SW480 (cell line): ENCODE data around the gene KMT2B.

ENCODE experiments used
- DNase-seq: peaks from one replicate; pipeline ENCODE4 v3.0.0-alpha.2; 2016; ENCODE audit warnings: low spot score

Gene KMT2B

DNA sequence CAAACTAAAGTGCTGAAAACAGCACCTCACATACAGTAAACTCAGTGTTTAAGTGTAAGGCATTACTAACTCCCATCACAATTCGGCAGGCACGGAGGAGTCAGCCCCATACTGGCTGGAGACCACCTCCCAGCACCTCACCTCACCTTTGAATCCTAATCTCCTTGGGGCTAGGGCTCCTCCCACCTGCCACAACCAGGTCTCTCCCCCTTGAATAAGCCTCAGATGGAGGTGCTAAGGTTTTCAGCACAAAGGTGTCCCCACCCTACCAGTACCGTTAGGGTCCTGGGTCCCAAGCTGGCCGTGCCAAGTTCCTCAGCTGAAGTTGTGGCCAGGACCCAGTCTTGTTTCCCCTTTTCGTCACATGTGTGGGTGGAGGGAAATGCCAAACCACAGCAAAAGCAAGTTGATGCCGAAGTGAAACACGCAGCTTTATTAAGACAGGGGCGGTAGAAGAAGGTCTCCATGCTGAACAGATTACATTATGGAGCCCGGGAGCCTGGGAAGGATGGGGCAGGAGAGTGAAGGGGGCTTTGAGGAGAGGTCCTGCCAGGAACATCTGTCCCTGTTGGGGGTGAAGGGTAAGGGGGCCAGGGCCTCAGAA lies 24.4 kb downstream of the KMT2B start, which contains the start of gene IGFLR1:
Gene IGFLR1 (minus strand): TSS at position 332 of the 604 bp plus-strand sequence. CDS start 1,272 bp downstream, outside the sequence.
- DNase-seq, result no peak

DNA sequence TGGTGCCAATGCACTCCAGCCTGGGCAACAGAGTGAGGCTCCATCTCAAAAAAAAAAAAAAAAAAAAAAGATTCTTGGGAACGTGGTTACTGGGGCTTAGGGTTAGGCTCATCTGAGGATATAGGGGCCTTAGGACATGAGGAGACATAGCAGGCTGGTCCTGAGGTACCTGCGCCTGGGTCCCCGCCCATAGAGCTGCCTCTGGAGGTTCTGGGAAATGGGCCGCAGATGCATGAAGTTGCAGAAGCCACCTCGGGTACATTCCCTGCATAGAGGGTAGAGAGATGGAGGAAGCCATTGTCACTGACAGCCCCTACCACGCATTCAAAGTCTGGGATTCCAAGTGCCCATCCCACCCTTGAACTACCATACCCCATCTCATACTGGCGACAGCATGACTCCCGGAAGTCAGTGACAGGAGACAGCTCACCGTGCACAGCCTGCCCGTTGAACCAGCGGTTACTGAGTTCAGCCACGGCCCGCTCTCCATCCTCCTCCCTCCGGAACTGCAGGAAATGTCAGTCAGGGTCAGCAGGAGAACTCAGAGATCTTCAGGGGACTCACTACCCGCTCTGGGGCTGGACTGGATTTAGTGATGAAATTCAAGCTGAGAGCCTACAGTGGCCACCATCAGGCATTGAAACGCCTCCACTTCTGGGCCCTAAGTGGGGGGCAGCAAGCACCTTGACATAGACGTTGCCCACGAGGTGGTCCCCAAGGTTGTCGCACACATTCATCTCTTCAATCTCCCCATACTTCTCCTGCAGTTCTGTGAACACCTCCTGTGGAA lies 26.0 kb downstream of the KMT2B start:
- no peak for DNase-seq

DNA sequence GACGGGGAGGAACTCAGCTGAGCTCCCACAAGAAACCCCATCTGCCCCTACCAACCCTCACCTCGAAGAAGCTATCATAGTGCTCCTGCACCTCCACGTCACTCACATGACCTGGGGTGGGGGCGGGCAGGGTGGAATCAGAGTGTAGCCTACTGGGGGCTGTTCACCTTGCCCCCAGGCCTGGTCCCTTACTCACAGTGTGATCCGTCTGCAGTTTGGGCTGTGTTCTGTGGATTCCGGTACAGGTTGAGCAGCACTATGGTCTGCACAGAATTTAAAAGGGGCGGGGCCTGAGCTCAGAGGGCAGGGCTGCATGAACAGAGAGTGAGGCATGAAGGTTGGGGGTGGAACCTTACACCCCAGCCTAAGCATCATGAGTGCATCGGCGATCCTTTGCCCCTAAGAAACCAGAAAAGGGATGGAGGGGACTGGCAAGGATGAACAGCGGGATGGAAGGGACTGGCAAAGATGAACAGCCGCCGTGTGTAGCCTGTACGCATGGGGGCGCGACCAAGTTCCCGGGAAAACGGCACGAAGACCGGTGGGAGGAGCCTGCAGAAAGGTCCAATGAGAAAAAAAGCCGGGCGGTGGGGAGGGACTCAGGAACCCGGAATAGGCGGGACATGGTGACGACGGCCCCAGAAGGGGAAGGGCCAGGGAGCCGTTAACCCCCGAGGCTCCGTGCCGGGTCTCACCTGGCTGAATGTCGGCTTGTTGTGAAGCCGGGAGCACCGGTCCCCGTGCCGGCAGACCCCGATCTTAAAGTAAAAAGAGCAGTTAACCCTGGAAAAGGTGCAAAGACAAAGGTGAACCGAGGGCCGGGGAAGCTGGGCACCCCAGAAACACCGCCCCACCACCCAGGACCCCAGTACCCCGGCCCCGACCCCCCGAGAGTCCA lies 26.9 kb downstream of the KMT2B start:
- DNase-seq, result peak; percentile 99

DNA sequence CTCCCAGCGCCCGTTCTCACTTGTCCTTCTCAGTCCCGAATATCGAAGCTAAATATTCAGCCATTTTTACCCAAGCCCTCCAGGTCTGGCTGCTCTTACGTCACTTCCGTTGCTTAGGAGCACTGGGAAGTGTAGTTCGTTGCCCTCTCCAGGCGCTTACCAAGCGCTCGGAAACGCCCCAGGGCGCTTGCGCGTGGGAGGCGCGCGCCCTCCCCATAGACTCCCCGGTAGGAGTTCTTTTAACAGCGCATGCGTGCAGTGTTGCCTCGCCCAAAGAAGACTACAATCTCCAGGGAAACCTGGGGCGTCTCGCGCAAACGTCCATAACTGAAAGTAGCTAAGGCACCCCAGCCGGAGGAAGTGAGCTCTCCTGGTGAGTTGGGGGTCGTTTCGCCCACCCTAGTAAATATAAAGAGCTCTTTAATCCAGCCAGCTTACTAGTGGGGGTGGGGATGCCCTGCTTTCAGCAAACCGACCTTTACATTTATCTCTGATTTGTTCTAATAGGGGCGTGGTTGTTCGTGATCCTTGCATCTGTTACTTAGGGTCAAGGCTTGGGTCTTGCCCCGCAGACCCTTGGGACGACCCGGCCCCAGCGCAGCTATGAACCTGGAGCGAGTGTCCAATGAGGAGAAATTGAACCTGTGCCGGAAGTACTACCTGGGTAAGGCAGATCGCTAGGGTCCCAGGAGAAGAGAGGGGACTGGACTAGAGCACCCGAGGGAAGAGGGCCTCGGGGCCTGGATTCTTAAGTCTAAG lies 27.7 kb downstream of the KMT2B start, which contains the start of the genes PSENEN and U2AF1L4:
Gene PSENEN (plus strand): TSS at position 324 of the 759 bp plus-strand sequence. CDS start 280 bp downstream, at position 604.
Gene U2AF1L4 (minus strand): TSS at position 91 of the 759 bp plus-strand sequence. CDS start 27 bp downstream, at position 64.
- peak; percentile 100 for DNase-seq

DNA sequence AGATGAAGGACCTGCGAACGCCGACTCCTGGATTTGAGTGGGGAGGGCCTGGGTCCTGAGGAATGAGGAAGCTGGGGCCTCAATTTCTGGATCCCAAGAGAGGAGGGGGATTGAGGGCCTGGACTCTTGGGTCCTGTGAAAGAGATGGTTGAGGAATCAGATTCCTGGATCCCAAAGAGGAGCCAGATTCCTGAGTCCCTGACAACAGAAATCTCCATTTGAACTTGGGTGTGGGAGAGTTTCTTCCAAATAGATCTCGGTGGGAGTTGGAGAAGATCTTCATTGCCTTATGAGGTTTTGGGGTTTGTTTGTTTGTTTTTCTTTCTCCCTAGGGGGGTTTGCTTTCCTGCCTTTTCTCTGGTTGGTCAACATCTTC lies 28.3 kb downstream of the KMT2B start:
- no peak for DNase-seq

DNA sequence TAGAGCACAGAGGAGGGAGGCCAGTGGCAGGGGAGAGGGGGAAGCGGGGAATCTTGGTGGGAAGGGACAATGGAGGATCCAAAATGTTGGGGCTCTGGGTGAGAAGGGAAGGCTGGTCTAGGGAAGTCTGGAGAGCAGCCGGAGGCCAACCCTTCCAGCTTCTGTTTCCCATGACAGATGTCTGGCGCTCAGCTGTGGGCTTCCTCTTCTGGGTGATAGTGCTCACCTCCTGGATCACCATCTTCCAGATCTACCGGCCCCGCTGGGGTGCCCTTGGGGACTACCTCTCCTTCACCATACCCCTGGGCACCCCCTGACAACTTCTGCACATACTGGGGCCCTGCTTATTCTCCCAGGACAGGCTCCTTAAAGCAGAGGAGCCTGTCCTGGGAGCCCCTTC lies 28.7 kb downstream of the KMT2B start:
- no peak for DNase-seq

DNA sequence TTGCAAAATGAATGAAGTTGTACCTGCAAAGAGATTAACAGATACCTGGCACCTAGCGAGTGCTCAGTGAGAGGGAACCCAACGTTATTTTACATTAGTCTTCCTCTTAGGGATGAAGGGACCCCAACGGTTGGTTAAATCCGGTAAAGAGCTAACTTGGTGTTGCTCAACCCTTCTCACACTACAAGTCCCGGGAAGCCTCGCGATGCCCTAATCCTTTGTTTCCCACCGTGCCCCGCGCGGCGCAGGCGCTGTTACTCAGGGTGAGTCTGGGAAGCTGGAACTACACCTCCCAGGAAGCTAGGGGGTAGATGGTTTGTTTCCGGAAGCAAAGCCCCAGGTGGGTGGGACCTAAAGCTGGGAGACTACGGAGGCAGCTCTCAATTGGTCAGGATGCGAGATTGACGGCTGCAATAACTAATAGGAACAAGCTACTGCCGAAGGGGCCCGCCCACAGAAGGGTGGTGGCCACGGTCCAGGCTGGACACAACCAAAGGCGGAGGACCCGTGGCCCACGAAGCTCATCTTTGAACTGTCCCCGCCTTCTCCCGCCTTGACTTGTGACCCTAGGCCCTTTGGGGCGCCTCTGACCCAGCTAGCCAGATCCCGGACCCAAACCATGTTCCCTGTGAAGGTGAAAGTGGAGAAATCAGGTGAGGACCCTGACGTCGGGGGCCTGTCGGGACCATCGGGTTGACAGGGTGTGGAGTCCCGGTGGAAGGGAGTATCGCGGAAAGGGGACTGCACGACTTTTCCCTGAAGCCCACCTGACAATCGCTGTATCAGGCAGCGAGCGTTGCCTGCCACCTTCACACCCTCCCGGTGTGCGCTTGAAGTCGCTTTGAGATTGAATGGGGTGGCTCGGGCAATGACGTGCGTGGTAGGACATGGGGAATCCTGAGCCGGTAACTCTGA lies 30.6 kb downstream of the KMT2B start, which contains the start of gene LIN37:
Gene LIN37 (plus strand): TSS at position 471 of the 915 bp plus-strand sequence. CDS start 149 bp downstream, at position 620.
- DNase-seq, result peak; percentile 100

DNA sequence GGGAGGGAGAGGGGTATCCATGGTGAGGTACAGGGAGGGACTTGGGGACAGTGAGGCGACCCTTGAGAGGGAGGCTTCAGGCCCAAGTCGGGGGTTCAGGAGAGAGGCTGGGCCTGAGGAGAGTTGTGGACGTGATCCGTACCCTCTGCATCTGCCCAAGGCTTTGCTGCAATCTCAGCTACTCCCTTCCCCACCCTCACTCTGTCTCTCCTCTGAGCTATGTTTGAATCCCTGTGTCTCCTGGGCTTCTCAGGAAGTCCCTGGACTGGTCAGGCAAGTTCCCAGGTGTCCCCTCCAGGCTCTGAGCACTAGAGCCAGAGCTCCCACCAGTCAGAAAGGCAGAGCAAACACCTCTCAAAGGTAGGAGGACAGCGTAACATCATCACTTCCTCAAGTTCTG lies 32.4 kb downstream of the KMT2B start:
- no peak for DNase-seq

DNA sequence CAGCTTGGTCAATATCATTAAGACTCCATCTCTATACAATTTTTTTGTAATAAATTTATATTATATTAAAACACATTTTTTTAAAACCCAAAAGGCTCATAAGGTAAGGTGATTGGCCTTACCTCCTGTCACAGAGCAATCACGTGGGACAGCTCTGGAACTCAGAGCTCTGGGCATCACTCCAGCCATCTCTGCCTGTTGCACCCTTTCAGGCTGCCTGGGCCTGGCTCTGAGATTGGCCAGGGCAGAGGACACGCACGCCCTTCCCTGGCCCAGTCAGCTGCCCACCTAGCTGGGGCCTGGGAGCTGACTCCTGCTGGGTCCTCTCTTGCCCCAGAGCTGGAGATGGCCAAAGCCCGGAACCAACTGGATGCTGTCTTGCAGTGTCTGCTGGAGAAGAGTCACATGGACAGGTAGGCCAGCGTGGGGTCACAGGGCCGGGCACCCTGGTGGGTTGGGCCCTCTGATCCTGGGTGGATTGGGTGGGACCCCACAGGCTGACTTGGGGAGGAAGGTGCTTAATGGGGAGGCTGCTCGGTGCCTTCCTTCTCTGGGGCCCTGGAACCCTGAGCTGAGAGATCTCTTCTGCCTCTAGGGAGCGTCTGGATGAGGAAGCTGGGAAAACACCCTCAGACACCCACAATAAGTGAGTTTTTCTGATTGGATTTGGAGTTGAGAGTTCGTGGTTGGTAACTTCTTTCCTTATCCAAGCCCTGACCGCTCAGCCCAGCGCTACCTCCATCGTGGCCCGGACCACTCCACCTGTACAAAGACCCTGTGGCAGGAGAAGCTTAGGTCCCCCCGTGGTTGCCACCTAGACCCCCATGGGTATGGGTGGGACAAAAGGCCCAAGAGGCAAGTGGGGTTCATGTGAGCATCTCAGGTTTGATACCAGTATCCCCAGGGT lies 34.3 kb downstream of the KMT2B start:
- no peak for DNase-seq

DNA sequence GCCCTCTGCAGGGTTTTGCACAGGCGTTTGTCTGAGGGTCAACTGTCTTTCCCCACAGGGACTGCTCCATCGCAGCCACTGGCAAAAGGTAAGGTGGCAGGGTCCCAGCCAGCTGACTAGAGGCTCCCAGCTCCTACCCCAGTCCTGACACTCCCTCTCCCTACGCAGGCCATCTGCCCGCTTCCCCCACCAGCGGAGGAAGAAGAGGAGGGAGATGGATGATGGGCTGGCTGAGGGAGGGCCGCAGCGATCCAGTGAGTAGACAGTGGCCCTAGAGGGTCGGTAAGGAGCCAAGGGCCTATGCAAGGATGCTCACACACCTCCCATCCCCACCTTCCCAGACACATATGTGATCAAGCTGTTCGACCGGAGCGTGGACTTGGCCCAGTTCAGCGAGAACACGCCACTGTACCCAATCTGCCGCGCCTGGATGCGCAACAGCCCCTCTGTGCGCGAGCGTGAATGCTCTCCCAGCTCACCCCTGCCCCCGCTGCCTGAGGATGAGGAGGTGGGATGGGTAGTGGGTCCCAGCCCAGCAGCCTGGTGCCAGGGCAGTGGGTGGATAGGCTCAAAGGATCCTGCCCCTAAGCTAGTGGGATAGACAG lies 35.0 kb downstream of the KMT2B start:
- DNase-seq, result no peak

DNA sequence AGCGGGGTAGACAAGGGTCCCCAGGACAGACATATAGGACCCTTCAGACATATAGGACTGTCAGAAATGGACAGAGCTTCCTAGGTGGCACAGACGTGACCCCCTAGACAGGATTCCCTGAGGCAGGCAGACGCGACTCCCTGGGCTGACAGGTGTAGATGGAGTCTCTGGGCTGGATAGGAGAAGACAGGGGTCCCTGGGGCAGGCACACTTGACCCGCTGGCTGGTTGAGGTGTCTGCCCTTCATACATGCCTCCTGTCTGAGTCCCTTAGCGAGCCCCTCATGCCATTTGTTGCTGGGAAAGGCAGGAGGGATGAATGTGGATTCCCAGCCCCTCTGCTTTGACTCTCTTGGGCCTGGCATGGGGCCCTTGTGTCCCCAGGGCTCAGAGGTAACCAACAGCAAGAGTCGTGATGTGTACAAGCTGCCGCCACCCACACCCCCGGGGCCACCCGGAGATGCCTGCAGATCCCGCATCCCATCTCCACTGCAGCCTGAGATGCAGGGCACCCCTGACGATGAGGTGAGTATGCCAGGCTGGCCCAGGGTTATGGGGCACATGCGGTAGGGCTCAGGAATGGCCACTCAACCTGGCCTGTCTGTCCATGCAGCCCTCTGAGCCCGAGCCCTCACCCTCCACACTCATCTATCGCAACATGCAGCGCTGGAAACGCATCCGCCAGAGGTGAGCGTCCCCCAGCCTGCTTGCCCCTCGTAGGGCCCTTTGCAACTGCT lies 36.0 kb downstream of the KMT2B start:
- no peak for DNase-seq

DNA sequence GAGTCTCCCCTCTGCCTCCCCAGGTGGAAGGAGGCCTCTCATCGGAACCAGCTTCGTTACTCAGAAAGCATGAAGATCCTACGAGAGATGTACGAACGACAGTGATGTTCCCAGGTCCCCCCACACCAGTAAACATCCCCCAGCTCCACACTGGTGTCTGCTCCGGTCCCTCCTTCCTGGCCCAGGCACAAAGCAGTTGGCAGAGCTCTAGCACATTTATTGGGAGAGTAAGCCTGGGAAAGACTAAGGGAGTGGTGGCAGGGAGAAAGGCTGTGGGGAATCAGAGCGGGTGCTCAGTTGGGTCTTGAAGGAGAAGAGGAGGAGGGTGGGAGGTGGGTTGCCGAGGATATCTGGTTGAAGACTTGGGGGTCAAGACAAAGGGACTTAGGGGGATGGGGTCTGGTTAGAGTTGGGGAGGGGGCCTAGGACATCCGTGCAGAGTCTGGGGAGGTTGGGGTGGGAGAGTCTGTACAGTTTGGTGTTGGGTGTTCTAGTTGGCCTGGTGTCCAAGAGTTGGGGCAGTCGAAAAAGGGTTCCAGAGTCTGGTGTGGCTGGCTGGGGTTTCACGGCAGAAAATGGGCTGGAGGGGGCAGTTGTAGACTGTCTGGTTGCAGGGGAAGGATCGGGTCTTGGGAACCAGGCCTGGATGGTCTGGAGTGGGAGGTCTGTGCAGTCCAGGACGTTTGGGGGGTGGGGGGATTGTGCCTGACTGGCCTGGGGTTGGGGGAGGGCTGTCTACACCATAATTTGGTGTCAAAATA lies 36.7 kb downstream of the KMT2B start:
- no peak for DNase-seq

DNA sequence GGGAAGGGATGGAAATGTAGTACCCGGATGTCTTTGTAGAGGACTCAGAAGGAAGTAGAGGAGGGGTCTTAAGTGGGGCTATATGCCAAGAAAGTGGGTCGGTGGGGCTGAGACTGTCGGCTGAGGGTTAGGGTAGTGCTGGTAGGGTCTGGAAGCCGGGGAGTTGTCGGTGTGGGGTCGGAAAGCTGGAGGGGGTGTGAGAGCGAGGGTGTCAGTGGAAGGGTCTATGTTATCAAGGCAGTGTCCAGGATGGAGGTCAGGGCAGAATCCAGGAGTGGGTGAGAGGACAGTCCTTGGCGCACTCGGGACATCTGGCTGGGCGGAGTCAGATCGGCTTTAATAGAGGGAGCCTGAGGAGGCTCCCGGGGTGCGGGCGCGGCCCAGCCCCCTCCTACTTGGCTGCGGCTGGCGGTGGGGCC lies 37.3 kb downstream of the KMT2B start:
- no peak for DNase-seq

DNA sequence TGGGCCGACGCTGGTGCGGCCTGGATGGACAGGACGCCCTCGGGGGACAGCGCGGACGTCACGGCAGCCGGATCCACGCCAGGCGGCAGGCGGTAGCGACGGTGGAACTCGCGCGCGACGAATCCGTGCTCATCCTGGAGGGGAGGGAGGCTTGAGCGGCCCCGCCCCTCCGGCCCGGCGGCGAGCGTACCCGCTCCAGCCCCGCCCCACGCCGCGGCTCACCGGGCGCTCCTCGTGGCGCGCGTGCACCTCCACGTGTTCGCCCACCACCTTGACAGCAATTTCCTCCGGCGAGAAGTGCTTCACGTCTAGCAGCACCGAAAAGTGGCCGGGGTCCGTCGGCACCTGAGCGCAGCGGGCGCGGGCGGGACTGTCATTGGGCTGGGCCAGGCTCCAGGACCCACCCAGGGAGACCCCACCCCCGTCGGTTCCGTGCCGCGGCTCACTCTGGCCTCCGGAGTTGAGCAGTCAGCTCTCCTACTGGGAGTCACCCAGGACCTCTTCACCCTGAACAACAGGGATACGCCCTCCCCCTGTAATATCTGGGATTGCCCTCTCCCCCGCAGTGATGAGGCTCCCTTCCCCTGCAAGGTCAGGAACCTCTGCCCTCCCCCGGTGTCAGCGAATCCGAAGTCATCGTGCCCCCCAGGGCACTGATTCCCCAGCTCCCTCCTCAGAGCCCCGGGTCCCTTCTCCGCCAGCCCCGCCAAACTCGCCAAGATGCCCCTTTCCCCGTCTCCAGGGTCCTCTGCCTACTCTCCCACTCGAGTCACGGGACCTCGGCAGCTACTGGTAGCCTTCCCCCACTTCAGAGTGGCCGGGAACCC lies 38.0 kb downstream of the KMT2B start:
- DNase-seq, result no peak

DNA sequence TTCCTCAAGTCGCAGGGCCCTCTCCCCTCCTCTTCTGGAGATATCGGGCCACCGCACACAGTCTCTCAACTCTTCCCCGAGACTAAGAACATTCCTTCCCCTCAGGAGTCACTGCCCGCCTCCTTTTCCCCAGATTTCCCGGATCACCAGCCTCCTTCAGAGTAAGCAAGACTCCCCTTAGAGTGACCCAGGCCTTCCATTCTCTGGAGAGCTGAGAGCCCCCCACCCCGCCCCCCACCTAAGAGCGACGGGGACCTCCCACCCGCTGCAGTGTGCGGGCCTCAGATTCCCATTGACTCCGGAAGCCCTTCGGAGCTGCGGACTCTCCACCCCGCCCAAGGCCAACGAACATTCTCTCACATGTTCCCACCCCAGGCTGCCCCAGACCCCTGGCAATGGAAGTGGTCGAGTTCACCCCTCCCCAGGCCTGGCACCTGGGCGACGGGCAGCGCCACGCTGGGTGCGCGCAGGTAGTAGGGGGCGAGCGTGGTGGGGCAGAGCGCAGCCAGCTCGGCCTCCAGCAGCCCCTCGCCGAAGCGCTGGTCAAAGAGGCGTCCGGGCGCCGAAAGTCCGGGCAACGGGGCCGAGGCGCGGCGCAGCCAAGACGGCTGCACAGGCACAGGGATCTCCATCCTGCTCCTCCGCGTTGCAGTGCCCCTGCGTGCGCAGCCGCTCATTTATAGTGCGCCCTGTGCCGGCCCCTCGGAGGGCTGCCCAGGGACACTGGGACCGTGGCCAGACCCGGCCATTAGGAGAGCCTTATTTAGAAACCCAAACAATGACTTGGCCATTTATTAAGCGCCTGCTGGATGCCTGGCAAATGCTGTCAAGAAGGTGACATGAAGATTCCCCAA lies 38.8 kb downstream of the KMT2B start, which contains the start of gene HSPB6:
Gene HSPB6 (minus strand): TSS at position 653 of the 854 bp plus-strand sequence. CDS start 21 bp downstream, at position 632.
- DNase-seq, result no peak
